Motor neuron (in vitro differentiated cells): ENCODE results near the gene MANBA. TPM values are rescaled to one million over a fixed set of nuclear protein-coding genes. Genes with fewer than 3 reads are reported as not detected.
"Not testable (repeated sequence)": the region's sequence is repeated elsewhere in the genome, so short reads cannot be mapped to it uniquely, and the experiment has no call there.

Source experiments
- ATAC-seq, 8 experiments: fragments of 200-7000 bp; cut with Tn5 transposase; replicated peaks in 6 of 8; 2 replicates each; pipeline ENCODE4 v1.8.0; 2021; ENCODE audit warnings: mild to moderate bottlenecking in 8 of 8, moderate library complexity in 8 of 8
- H3K27ac ChIP-seq, 2 donors: fragments of 250-450 bp; sonication (Bioruptor Pico); 2 replicates each; pipeline ENCODE4 v1.9.0; 2021; ENCODE audit warnings: antibody characterized with exemption in 2 of 2, mild to moderate bottlenecking in 2 of 2, moderate library complexity in 1 of 2
- H3K4me1 ChIP-seq, 2 donors: fragments of 250-450 bp; sonication (Bioruptor Pico); replicated peaks in 1 of 2; 2 replicates each; pipeline ENCODE4 v1.6.1; 2021; ENCODE audit warnings: antibody characterized with exemption in 2 of 2, mild to moderate bottlenecking in 2 of 2, moderate library complexity in 1 of 2
- H3K4me3 ChIP-seq, 5 donors: fragments of 250-450 bp; sonication (Bioruptor Pico); 2 replicates each; pipeline ENCODE4 v1.9.0; 2021; ENCODE audit warnings: antibody characterized with exemption in 5 of 5, mild to moderate bottlenecking in 5 of 5, moderate library complexity in 4 of 5
- WGBS, 10 experiments: fragments of 450-650 bp; shearing (Covaris generic); methylation state at CpG; one replicate each; pipeline ENCODE4 v1.0.0; 2022; 5-methylcytosine and 5-hydroxymethylcytosine counted together
- in situ Hi-C, 9 experiments: fragments of 400-800 bp; cut with MboI; loops; one replicate each; pipeline ENCODE4 v1.15.0; 2021; ENCODE audit warnings: low sequenced_read_pairs in 9 of 9, low pct_unique_long_range_greater_than_20kb in 2 of 9; ENCODE audit not compliant: unreplicated experiment in 9 of 9
- total RNA-seq, 8 experiments: library from RNA; unstranded; fragments of 300-600 nt; gene quantifications; 2 replicates each; pipeline versions ENCODE4 v1.2.3 to v1.2.4, GENCODE V29; 2022

Gene MANBA
- total RNA-seq, 8 experiments from 2014 or later = 8.9 to 39.1 (median 21.8) TPM

DNA sequence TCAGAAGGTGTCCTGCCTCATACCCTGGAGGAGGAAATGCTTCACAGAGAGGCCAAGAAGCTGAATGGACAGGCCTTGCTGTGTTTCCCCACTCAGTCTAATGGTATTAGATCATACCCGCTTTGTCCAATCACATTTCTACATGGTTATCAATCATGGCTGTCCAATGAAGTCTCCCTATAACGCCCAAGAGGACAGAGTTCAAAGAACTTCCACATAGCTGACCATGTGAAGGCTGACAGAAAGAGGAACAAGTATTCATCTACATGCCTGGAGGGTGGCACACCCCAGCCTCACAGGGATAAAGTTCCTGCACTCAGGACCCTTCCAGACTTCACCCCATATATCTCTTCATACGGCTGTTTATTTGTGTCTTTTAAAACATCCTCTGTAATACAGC lies 123.4 kb downstream of the MANBA start:
- Histone ChIP-seq H3K4me3 (no peak overlapping the region), H3K27ac (no peak overlapping the region), H3K4me1 (peaks cover 3 to 4% of the 10 kb centered on the region in 2 donors)
- ATAC-seq = no peak
- WGBS, 10 experiments = 50 to 93% (median 79%) methylated on average over 1 to 3 of the region's 3 CpGs; no CpG with 5 or more reads in 4 of the 10 experiments
- in situ Hi-C loops = no loop called here

DNA sequence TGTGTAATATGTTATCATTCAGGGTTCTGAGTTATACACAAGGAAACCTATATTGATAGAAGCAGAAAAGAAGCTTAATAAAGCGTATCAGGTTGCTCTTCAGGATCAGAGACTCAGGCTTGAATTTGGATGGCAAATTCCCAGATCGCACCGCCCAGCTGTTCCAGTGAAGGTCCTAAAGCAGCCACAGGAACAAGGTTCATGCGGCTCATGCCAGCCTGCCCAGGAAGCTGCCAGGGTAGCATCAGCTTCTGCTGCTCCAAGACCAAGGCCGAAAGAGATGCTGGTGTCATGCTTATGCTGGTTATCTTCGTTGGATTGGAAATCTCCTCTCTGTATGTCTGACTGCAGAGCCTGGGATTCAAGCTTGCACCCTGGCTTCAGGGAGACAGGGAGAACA lies 127.7 kb downstream of the MANBA start:
- 58 to 100% (median 81%) methylated on average over 2 to 6 of the region's 6 CpGs; no CpG with 5 or more reads in 3 of the 10 experiments for WGBS, 10 experiments

GRCh38 chr4:102632241-102633065 lies 128.3 kb downstream of the MANBA start:
- ATAC-seq = peak in 3 of 8 experiments; percentile 54 to 84 (median 61)
- WGBS, 10 experiments = 8 to 100% (median 67%) methylated on average over 1 to 6 of the region's 6 CpGs; no CpG with 5 or more reads in 1 of the 10 experiments
- Histone ChIP-seq H3K27ac (no peak overlapping the region), H3K4me3 (no peak overlapping the region), H3K4me1 (peaks cover 3% of the 10 kb centered on the region in 2 donors)
- in situ Hi-C loops = no loop called here

More for the DNA sequence above, 127.7 kb downstream of the MANBA start:
- Histone ChIP-seq H3K4me1 (peaks cover 3% of the 10 kb centered on the region in 2 donors), H3K27ac (no peak overlapping the region), H3K4me3 (no peak overlapping the region)
- no peak for ATAC-seq
- in situ Hi-C loops = no loop called here

DNA sequence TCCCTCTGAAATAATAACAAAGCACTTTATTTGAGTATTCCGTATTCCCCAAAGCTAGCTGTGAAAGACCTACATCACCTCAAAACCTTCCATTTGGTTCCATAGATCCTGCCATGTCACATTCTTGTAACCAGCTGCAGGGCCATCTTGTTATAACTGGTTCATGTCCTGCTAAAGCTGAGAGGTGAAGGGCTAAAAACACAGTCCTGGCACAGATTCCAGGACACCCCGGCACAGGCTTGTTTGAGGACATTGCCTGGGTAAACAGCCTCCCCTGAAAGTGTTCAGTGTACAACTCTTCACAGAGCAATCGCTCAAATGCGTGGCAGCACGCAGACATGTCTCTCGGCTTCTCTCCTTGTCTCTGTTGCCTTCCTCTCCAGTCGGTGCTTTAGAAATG lies 129.2 kb downstream of the MANBA start:
- Histone ChIP-seq H3K27ac (no peak overlapping the region), H3K4me1 (peaks cover 3% of the 10 kb centered on the region in 2 donors), H3K4me3 (no peak overlapping the region)
- 40 to 100% (median 91%) methylated on average over 1 to 6 of the region's 7 CpGs; no CpG with 5 or more reads in 1 of the 10 experiments for WGBS, 10 experiments
- in situ Hi-C loops = no loop called here
- ATAC-seq = peak in 1 of 8 experiments; percentile 49

DNA sequence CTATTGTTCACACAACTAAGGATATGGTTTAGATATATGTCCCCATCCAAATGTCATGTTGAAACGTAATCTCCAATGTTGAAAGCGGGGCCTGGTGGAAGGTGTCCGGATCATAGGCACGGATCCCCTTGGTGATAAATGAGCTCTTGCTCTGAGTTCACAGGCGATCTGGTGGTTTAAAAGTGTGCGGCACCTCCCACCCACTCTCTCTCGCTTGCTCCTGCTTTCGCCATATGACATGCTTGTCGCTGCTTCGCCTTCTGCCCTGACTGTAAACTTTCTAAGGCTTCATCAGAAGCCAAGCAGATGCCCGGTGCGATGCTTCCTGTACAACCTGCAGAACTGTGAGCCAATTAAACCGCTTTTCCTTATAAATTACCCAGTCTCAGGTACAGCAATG lies 131.1 kb downstream of the MANBA start:
- WGBS, 10 experiments = 51 to 100% (median 91%) methylated on average over 1 to 11 of the region's 13 CpGs; no CpG with 5 or more reads in 1 of the 10 experiments
- H3K4me3 ChIP-seq = no peak overlapping the region
- no peak overlapping the region for H3K27ac ChIP-seq
- no peak for ATAC-seq
- in situ Hi-C loops = loop anchor here in 2 of 9 experiments (10.0 kb wide), 1 partner anchor 375 kb away; no protein-coding TSS in a partner anchor
- peaks cover 3% of the 10 kb centered on the region in 2 donors for H3K4me1 ChIP-seq

DNA sequence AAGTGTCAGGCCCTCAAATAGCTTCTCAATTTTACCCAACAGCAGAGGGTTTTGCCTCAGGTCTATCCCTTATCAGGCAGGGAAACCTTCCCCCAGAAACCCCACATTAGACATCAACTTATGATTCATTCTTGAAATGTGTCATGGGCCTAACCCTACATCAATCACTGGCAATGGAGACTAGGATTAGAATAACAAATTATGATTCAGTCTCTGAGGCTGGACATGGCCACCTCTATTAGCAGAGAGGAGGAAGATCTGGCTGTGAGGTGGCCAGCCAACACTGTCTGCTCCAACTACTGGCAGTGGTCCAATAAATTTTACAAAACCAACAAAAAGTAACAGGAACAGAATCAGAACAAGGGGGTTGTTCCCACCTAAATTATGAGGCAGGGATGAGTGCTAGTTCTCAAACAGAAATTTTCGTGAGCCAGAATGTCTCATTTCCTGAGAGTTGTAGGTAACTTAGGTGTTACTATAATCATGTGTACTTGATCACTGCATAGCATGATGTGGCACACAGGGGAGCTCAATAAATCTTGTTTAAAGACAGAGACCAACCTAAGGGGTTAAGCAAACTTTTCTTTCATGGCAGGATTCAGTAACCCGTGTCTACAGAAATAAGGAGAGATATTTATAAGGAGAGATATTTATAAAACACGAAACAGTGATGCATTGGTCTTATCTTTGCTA lies 132.8 kb downstream of the MANBA start:
- 26 to 96% (median 78%) methylated on average over 1 to 3 of the region's 3 CpGs for WGBS, 10 experiments
- no peak overlapping the region for H3K27ac ChIP-seq
- in situ Hi-C loops = loop anchor here in 2 of 9 experiments (10.0 kb wide), 1 partner anchor 377 kb away; no protein-coding TSS in a partner anchor
- peaks cover 3% of the 10 kb centered on the region in 2 donors for H3K4me1 ChIP-seq
- ATAC-seq = peak in 2 of 8 experiments; percentile 67 to 77
- H3K4me3 ChIP-seq = no peak overlapping the region

DNA sequence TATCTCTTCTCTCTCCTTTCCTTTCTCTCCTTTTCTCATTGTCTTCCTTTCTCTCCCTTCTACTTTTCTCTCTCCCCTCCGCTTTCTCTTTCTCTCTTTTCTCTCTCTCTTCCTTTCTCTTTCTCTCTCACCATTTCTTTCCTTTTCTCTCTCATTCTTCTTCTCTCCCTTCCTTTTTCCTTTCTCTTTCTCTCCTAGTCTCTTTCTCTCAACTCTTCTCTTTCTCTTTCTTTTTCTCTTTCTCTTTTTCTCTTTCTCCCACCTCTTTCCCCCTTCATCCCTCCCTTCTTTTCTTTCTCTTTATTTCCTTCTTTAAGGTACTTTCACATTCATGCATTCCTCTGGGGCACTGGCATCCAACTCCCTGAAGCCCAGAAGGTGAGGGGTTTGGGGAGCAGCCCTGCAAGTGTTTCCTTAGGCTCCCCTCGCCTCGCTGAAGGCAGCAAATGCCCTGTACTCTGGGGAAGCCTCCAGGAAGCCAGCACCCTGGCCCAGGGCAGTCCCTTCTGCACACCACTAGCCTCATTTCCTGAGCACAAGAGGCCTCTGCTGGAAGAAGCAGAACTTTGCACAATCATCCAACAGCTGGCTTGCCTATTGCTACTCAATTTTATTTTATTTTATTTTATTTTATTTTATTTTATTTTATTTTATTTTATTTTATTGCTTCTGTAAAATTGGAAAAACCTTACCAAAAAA lies 135.4 kb downstream of the MANBA start:
- H3K4me3 ChIP-seq = no peak overlapping the region
- in situ Hi-C loops = loop anchor here in 2 of 9 experiments (10.0 kb wide), 1 partner anchor 379 kb away; no protein-coding TSS in a partner anchor
- WGBS, 10 experiments = 38 to 100% (median 78%) methylated on average over 1 to 3 of the region's 3 CpGs; no CpG with 5 or more reads in 1 of the 10 experiments
- H3K27ac ChIP-seq = no peak overlapping the region
- peak in 4 of 8 experiments; percentile 6 to 41 (median 16) for ATAC-seq
- no peaks in the 10 kb centered on the region for H3K4me1 ChIP-seq

DNA sequence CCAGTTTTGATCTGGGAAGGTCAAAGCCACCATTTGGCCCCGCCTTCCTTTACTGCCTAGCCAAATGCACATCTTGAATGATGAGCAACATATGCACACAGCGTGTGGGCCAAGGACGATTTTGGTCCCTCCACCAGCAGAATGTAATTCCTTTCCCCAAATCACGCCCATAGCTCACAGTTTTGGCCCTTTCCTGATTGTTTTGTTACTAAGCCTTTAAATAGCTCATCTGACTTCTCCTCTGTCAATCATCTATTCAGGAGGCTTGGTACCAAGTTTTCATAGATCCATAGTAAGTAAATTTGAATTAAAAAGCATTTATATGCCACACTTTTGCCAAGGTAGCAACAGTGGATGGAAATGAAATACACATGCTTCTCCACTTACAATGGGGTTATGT lies 136.3 kb downstream of the MANBA start:
- no peaks in the 10 kb centered on the region for H3K4me1 ChIP-seq
- 0 to 100% (median 84%) methylated on average over 1 to 4 of the region's 4 CpGs; no CpG with 5 or more reads in 4 of the 10 experiments for WGBS, 10 experiments
- peak in 2 of 8 experiments; percentile 6 to 25 for ATAC-seq
- H3K27ac ChIP-seq = no peak overlapping the region
- no peak overlapping the region for H3K4me3 ChIP-seq
- in situ Hi-C loops = loop anchor here in 3 of 9 experiments (10.0 to 25.0 kb wide), 3 partner anchors 380 to 463 kb away; partner anchors contain the start of genes BDH2 (in 1 of the 3), SLC9B1 (in 1 of the 3) and SLC9B2 (in 1 of the 3)

- 40 to 100% (median 89%) methylated on average over 1 to 4 of the region's 5 CpGs; no CpG with 5 or more reads in 3 of the 10 experiments for WGBS, 10 experiments
- Histone ChIP-seq H3K4me1 (no peaks in the 10 kb centered on the region), H3K27ac (no peak overlapping the region), H3K4me3 (no peak overlapping the region)
- peak in 4 of 8 experiments; percentile 16 to 76 (median 48) for ATAC-seq
- in situ Hi-C loops = loop anchor here in 3 of 9 experiments (10.0 to 25.0 kb wide), 3 partner anchors 381 to 464 kb away; partner anchors contain the start of genes BDH2 (in 1 of the 3), SLC9B1 (in 1 of the 3) and SLC9B2 (in 1 of the 3)
These were observed 137.1 kb downstream of the MANBA start for GRCh38 chr4:102623622-102624021.

DNA sequence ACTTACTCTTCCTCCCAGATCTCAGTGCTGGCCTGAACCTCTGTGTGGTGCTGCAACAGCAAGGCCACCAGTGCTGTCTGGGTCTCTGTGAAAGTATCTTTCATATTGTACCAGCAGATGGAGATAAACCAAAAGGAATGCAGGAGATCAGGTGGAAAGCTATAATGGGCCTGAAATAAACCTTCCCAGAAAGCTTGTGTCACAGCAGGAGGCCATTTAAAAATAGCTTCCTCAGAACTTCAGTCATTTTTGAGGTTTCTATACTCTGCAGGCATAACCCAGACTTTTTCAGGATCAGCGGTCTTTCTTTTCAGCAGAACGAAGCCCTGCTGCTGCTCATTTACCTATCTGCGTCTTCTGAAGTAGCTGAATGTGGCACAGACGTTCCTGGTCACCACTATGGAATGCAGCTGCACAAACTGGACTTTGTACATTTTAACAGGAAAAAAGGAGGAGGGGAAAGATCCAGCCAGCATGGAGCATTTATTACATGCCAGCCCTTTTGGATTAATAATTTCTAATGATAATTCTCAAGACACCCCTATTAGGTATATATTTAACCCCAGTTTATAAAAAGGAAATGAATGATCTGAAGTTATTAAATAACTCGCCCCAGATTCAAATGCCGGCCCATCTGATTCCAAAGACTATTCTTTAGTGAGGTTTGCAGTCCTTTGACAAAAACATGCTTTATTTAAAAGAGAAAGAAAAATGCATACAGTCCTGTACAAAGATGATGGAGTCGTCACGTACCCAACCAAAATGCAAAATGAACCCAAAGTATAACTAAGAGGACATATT lies 139.9 kb downstream of the MANBA start:
- WGBS, 10 experiments = 73 to 93% (median 78%) methylated on average over 1 to 8 of the region's 8 CpGs
- ATAC-seq = peak; percentile 78 to 95 (median 87)
- no peak overlapping the region for H3K27ac ChIP-seq
- in situ Hi-C loops = loop anchor here in 3 of 9 experiments (10.0 to 25.0 kb wide), 3 partner anchors 384 to 466 kb away; partner anchors contain the start of genes BDH2 (in 1 of the 3), SLC9B1 (in 1 of the 3) and SLC9B2 (in 1 of the 3)
- no peak overlapping the region for H3K4me3 ChIP-seq
- no peaks in the 10 kb centered on the region for H3K4me1 ChIP-seq

GRCh38 chr4:102619776-102620631 lies 140.8 kb downstream of the MANBA start:
- H3K4me1 ChIP-seq, H3K4me3 ChIP-seq, H3K27ac ChIP-seq: not testable (repeated sequence)
- peak in 3 of 8 experiments; percentile 26 to 62 (median 54) for ATAC-seq
- WGBS, 10 experiments = 49 to 100% (median 100%) methylated on average over 1 to 3 of the region's 4 CpGs; no CpG with 5 or more reads in 5 of the 10 experiments
- in situ Hi-C loops = loop anchor here in 3 of 9 experiments (10.0 to 25.0 kb wide), 3 partner anchors 385 to 467 kb away; partner anchors contain the start of genes BDH2 (in 1 of the 3), SLC9B1 (in 1 of the 3) and SLC9B2 (in 1 of the 3)
